Measurements from ENCODE around the gene PKD1L1.
A peak's percentile ranks its signal among the peaks of the same experiment; 100 is the strongest.
"Not testable (repeated sequence)": the region's sequence is repeated elsewhere in the genome, so short reads cannot be mapped to it uniquely, and the experiment has no call there.

PKD1L1 gene

GRCh38 chr7:47947355-47947749, 914 bp downstream of the PKD1L1 start:
- H3K4me3 ChIP-seq (ENCODE audit: low read depth, low read length) = no peak overlapping the region
- no peak for TF ChIP-seq CTCF (IDR thresholded peaks at IDR 0.05; ENCODE audit: low read depth, low read length, missing control alignments)

GRCh38 chr7:47946581-47947354, 1.5 kb downstream of the PKD1L1 start:
- no peak overlapping the region for H3K4me3 ChIP-seq (ENCODE audit: low read depth, low read length)
- no peak for TF ChIP-seq CTCF (IDR thresholded peaks at IDR 0.05; ENCODE audit: low read depth, low read length, missing control alignments)
- no peak for DNase-seq (ENCODE audit: low read depth)

More at GRCh38 chr7:47947355-47947749, 914 bp downstream of the PKD1L1 start:
- no peak for DNase-seq (ENCODE audit: low read depth)

GRCh38 chr7:47945261-47946015, 2.8 kb downstream of the PKD1L1 start:
- TF ChIP-seq CTCF (IDR thresholded peaks at IDR 0.05; ENCODE audit: low read depth, low read length, missing control alignments) = peak; percentile 61
- no peak overlapping the region for H3K4me3 ChIP-seq (ENCODE audit: low read depth, low read length)
- no peak for DNase-seq (ENCODE audit: low read depth)

- no peak for DNase-seq (ENCODE audit: low read depth)
- no peak overlapping the region for H3K4me3 ChIP-seq (ENCODE audit: low read depth, low read length)
- TF ChIP-seq CTCF (IDR thresholded peaks at IDR 0.05; ENCODE audit: low read depth, low read length, missing control alignments) = no peak
Observed at GRCh38 chr7:47944536-47945260, 3.6 kb downstream of the PKD1L1 start.

- TF ChIP-seq CTCF (IDR thresholded peaks at IDR 0.05; ENCODE audit: low read depth, low read length, missing control alignments) = no peak
- H3K4me3 ChIP-seq (ENCODE audit: low read depth, low read length) = no peak overlapping the region
- DNase-seq (ENCODE audit: low read depth) = no peak
Observed at GRCh38 chr7:47943676-47944474, 4.4 kb downstream of the PKD1L1 start.

GRCh38 chr7:47942651-47943050, 5.6 kb downstream of the PKD1L1 start:
- H3K4me3 ChIP-seq (ENCODE audit: low read depth, low read length); DNase-seq (ENCODE audit: low read depth): not testable (repeated sequence)
